Gastrocnemius medialis (tissue), 4 donors: ENCODE measurements around the gene ZBTB16. TPM values are rescaled to one million over a fixed set of nuclear protein-coding genes. Genes with fewer than 3 reads are reported as not detected.

Source experiments
- ATAC-seq, 2 donors: fragments of 150-250 bp; one replicate each; pipeline ENCODE4 v1.9.1; 2016
- DNase-seq, 2 donors: peaks; one replicate each; pipeline ENCODE4 v3.0.0-alpha.2; 2019
- H3K27ac ChIP-seq, 4 donors: fragments of 200-600 bp; sonication (generic); 1 replicate in 1 of 4; 2 replicates in 3 of 4; pipeline ENCODE4 v1.5.1; 2016 to 2018; ENCODE audit warnings: mild to moderate bottlenecking in 2 of 4, moderate library complexity in 1 of 4
- H3K27me3 ChIP-seq, 3 donors: fragments of 200-600 bp; sonication (generic) in 2 of 3; 1 replicate in 1 of 3; 2 replicates in 2 of 3; pipeline versions ENCODE4 v1.5.1 to v1.6.0; 2016 to 2019; ENCODE audit warnings: mild to moderate bottlenecking in 1 of 3, moderate library complexity in 1 of 3
- H3K36me3 ChIP-seq, 2 donors: fragments of 200-600 bp; sonication (generic) in 1 of 2; one replicate each; pipeline ENCODE4 v1.5.1; 2017 to 2018
- H3K4me1 ChIP-seq, 2 donors: fragments of 200-600 bp; sonication (generic) in 1 of 2; one replicate each; pipeline ENCODE4 v1.5.1; 2016 to 2017; ENCODE audit warnings: mild to moderate bottlenecking in 2 of 2
- H3K4me3 ChIP-seq, 4 donors: fragments of 200-600 bp; sonication (generic) in 3 of 4; 1 replicate in 1 of 4; 2 replicates in 3 of 4; pipeline ENCODE4 v1.5.1; 2016 to 2019; ENCODE audit warnings: mild to moderate bottlenecking in 2 of 4
- H3K9me3 ChIP-seq, 3 donors: fragments of 200-600 bp; sonication (generic) in 2 of 3; 1 replicate in 1 of 3; 2 replicates in 2 of 3; pipeline ENCODE4 v1.5.1; 2016 to 2019
- POLR2A ChIP-seq, 2 donors: fragments of 450-650 bp; IDR thresholded peaks; one replicate each; pipeline ENCODE4 v1.6.1; 2017; ENCODE audit warnings: antibody characterized with exemption in 2 of 2, mild to moderate bottlenecking in 2 of 2, moderate library complexity in 2 of 2
- in situ Hi-C, 4 donors: fragments of 200-750 bp; cut with MboI; loops; one replicate each; pipeline versions ENCODE4 v1.15.0 to v1.8.0; 2017; ENCODE audit warnings: low sequenced_read_pairs in 4 of 4
- intact Hi-C: fragments of 100-400 bp; cut with DNase I; formaldehyde crosslinking; loops from one replicate; pipeline ENCODE4 v1.15.1; 2023; ENCODE audit warnings: low total_unique reads
- total RNA-seq, 4 donors: library from RNA; depleted of rRNA; stranded (reverse); fragments of >200 nt; gene quantifications; one replicate each; pipeline versions ENCODE4 v1.1.0 to v1.2.3, GENCODE V29; 2016
- TF ChIP-seq, protein P1 (sequence below), 5 experiments: fragments of 450-650 bp in 3 of 5; fragments of 200-600 bp in 2 of 5; sonication (generic) in 2 of 5; IDR thresholded peaks in 4 of 5; conservative IDR thresholded peaks in 1 of 5; 1 replicate in 4 of 5; 2 replicates in 1 of 5; pipeline ENCODE4 v1.5.1; 2016 to 2019; ENCODE audit warnings: antibody characterized with exemption in 5 of 5, mild to moderate bottlenecking in 3 of 5, moderate library complexity in 3 of 5

ZBTB16 gene
- total RNA-seq, 4 donors from 2014 or later = 156 to 250 (median 196) TPM

DNA sequence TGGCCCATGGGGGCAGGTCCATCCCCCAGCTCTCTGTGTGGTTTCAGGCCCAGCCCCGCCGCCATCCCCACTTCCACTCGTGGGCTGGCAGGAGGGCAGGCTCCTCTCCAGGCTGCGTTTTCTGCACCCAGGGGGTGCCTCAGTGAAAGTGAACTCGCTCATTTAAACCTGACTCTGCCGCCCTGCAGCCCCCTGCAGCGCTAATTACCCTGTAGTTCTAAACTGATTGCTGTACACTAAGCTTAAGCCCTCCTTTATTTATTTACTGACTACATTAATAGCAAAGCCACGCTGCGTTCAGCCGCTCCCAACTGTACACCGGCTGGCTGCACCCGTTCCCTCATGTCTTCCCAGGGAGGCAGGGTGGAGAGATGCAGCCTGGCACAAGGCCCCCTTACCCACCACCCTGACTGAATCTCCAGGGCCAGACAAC, 200.1 kb downstream of the ZBTB16 start:
- intact Hi-C loops = loop anchor here (2.0 to 5.0 kb wide), 3 partner anchors 61 to 201 kb away; partner anchors contain the start of gene ZBTB16

DNA sequence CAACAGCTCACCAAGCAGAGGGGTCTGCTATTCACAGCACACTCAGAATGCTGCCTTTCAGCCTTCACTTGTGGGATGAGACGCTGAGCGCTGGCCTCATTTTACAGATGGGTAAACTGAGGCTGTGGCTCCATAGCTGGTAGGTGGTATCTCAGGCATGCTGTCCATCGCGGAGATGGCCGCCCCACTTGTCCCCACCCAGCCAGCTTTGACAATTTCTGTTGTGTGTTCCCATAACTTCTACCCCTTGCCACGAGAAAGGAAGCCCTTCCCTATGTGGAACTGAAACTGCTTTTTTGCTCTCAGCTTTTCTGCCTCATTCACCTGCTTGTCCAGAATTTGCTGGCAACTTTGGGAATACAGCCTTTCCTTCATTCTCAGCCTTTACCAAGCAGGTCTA, 200.6 kb downstream of the ZBTB16 start:
- ATAC-seq = no peak
- in situ Hi-C loops = loop anchor here (5.0 to 25.0 kb wide), 4 partner anchors 223 to 373 kb away; partner anchors contain the start of gene USP28 (in 1 of the 4)
- TF ChIP-seq, protein P1, sequence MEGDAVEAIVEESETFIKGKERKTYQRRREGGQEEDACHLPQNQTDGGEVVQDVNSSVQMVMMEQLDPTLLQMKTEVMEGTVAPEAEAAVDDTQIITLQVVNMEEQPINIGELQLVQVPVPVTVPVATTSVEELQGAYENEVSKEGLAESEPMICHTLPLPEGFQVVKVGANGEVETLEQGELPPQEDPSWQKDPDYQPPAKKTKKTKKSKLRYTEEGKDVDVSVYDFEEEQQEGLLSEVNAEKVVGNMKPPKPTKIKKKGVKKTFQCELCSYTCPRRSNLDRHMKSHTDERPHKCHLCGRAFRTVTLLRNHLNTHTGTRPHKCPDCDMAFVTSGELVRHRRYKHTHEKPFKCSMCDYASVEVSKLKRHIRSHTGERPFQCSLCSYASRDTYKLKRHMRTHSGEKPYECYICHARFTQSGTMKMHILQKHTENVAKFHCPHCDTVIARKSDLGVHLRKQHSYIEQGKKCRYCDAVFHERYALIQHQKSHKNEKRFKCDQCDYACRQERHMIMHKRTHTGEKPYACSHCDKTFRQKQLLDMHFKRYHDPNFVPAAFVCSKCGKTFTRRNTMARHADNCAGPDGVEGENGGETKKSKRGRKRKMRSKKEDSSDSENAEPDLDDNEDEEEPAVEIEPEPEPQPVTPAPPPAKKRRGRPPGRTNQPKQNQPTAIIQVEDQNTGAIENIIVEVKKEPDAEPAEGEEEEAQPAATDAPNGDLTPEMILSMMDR (IDR thresholded peaks at IDR 0.05 in 4 of 5, conservative IDR thresholded peaks at IDR 0.05 in 1 of 5) = no peak
- no peak for TF ChIP-seq POLR2A (IDR thresholded peaks at IDR 0.05)
- Histone ChIP-seq H3K27ac (peak overlapping the region; percentile 87 to 98 (median 95)), H3K36me3 (no peaks in the 10 kb centered on the region), H3K4me3 (peak overlapping the region in 1 of 4 donors; percentile 13), H3K4me1 (peaks cover 53 to 67% of the 10 kb centered on the region in 2 donors), H3K9me3 (no peaks in the 10 kb centered on the region), H3K27me3 (no peaks in the 10 kb centered on the region)
- DNase-seq = no peak
- intact Hi-C loops = loop anchor here (5.0 kb wide), 2 partner anchors 263 to 363 kb away; no protein-coding TSS in a partner anchor

More for the DNA sequence above, 200.1 kb downstream of the ZBTB16 start:
- peaks cover 55 to 72% of the 10 kb centered on the region in 2 donors for H3K4me1 ChIP-seq
- ATAC-seq (no peak), DNase-seq (no peak)
- in situ Hi-C loops = loop anchor here in 2 of 4 donors (10.0 to 25.0 kb wide), 2 partner anchors 75 to 372 kb away; partner anchors contain the start of gene USP28 (in 1 of the 2)
- no peaks in the 10 kb centered on the region for H3K27me3 ChIP-seq
- TF ChIP-seq, protein P1 (IDR thresholded peaks at IDR 0.05 in 4 of 5, conservative IDR thresholded peaks at IDR 0.05 in 1 of 5) = no peak
- peak in 1 of 2 donors; percentile 6 for TF ChIP-seq POLR2A (IDR thresholded peaks at IDR 0.05)
- H3K4me3 ChIP-seq = no peak overlapping the region
- H3K27ac ChIP-seq = peak overlapping the region; percentile 87 to 98 (median 95)
- no peaks in the 10 kb centered on the region for H3K9me3 ChIP-seq
- no peaks in the 10 kb centered on the region for H3K36me3 ChIP-seq

- Histone ChIP-seq H3K4me3 (peak overlapping the region in 1 of 4 donors; percentile 13), H3K9me3 (no peaks in the 10 kb centered on the region), H3K36me3 (no peaks in the 10 kb centered on the region), H3K27ac (peak overlapping the region; percentile 87 to 98 (median 95)), H3K27me3 (no peaks in the 10 kb centered on the region), H3K4me1 (peaks cover 51 to 63% of the 10 kb centered on the region in 2 donors)
- intact Hi-C loops = loop anchor here (5.0 kb wide), 2 partner anchors 263 to 363 kb away; no protein-coding TSS in a partner anchor
- in situ Hi-C loops = loop anchor here (5.0 to 25.0 kb wide), 4 partner anchors 223 to 373 kb away; partner anchors contain the start of gene USP28 (in 1 of the 4)
- DNase-seq (no peak), ATAC-seq (peak in 1 of 2 donors; percentile 2)
- TF ChIP-seq, protein P1 (IDR thresholded peaks at IDR 0.05 in 4 of 5, conservative IDR thresholded peaks at IDR 0.05 in 1 of 5) = no peak
- no peak for TF ChIP-seq POLR2A (IDR thresholded peaks at IDR 0.05)
Measured at GRCh38 chr11:114260483-114260882, 201.0 kb downstream of the ZBTB16 start.

- DNase-seq (no peak), ATAC-seq (no peak)
- H3K27me3 ChIP-seq = no peaks in the 10 kb centered on the region
- H3K27ac ChIP-seq = peak overlapping the region; percentile 87 to 98 (median 95)
- intact Hi-C loops = loop anchor here (1.0 to 5.0 kb wide), 3 partner anchors 225 to 364 kb away; no protein-coding TSS in a partner anchor
- no peaks in the 10 kb centered on the region for H3K9me3 ChIP-seq
- no peaks in the 10 kb centered on the region for H3K36me3 ChIP-seq
- TF ChIP-seq, protein P1 (IDR thresholded peaks at IDR 0.05 in 4 of 5, conservative IDR thresholded peaks at IDR 0.05 in 1 of 5) = no peak
- peaks cover 38 to 50% of the 10 kb centered on the region in 2 donors for H3K4me1 ChIP-seq
- H3K4me3 ChIP-seq = no peak overlapping the region
- in situ Hi-C loops = loop anchor here (5.0 to 25.0 kb wide), 4 partner anchors 224 to 374 kb away; partner anchors contain the start of gene USP28 (in 1 of the 4)
Measured at GRCh38 chr11:114261791-114262190, 202.3 kb downstream of the ZBTB16 start.
